Thyroid gland (tissue), 4 donors: ENCODE measurements around the gene CAPZB. TPM values are rescaled to one million over a fixed set of nuclear protein-coding genes. Genes with fewer than 3 reads are reported as not detected.

Experiments used
- DNase-seq, 2 donors: peaks; one replicate each; pipeline ENCODE4 v3.0.0-alpha.2; 2019
- H3K27ac ChIP-seq, 3 donors: fragments of 200-600 bp; sonication (generic); 1 replicate in 2 of 3; 2 replicates in 1 of 3; pipeline ENCODE4 v1.5.1; 2016 to 2019; ENCODE audit warnings: mild to moderate bottlenecking in 1 of 3, moderate library complexity in 1 of 3
- H3K27me3 ChIP-seq: fragments of 200-600 bp; sonication (generic); one replicate; pipeline ENCODE4 v1.5.1; 2019
- H3K36me3 ChIP-seq, 2 donors: fragments of 200-600 bp; sonication (generic); one replicate each; pipeline ENCODE4 v1.5.1; 2016 to 2019
- H3K4me1 ChIP-seq, 2 donors: fragments of 200-600 bp; sonication (generic); one replicate each; pipeline ENCODE4 v1.5.1; 2017 to 2019
- H3K4me3 ChIP-seq, 3 donors: fragments of 200-600 bp; sonication (generic); replicated peaks in 1 of 3; 1 replicate in 2 of 3; 2 replicates in 1 of 3; pipeline ENCODE4 v1.5.1; 2016; ENCODE audit warnings: mild to moderate bottlenecking in 1 of 3
- H3K9me3 ChIP-seq: fragments of 200-600 bp; sonication (generic); one replicate; pipeline ENCODE4 v1.5.1; 2017
- CTCF ChIP-seq, 6 experiments: fragments of 200-600 bp in 3 of 6; fragments of 450-650 bp in 3 of 6; sonication (generic) in 3 of 6; IDR thresholded peaks; one replicate each; pipeline ENCODE4 v1.5.1; 2016 to 2019; ENCODE audit warnings: antibody characterized with exemption in 6 of 6, mild to moderate bottlenecking in 2 of 6, inconsistent platforms in 1 of 6, moderate library complexity in 1 of 6
- POLR2A ChIP-seq, 2 donors: fragments of 450-650 bp; IDR thresholded peaks; one replicate each; pipeline ENCODE4 v1.6.1; 2017; ENCODE audit warnings: antibody characterized with exemption in 2 of 2, mild to moderate bottlenecking in 2 of 2, moderate library complexity in 1 of 2
- WGBS, 2 donors: methylation state at CpG; one replicate each; pipeline ENCODE4 v1.1.5; 2017; 5-methylcytosine and 5-hydroxymethylcytosine counted together
- intact Hi-C: fragments of 100-400 bp; cut with DNase I; formaldehyde crosslinking; loops from one replicate; pipeline ENCODE4 v1.15.1; 2023
- total RNA-seq, 4 donors: library from RNA; depleted of rRNA; stranded (reverse); fragments of >200 nt; gene quantifications; one replicate each; pipeline ENCODE4 v1.2.3, GENCODE V29; 2016

CAPZB gene
- total RNA-seq, 4 donors from 2014 or later, result 75.4 to 116 (median 93.1) TPM

- TF ChIP-seq POLR2A (IDR thresholded peaks at IDR 0.05) (no peak), CTCF (IDR thresholded peaks at IDR 0.05) (no peak)
- Histone ChIP-seq H3K4me1 (no peaks in the 10 kb centered on the region), H3K27ac (no peak overlapping the region), H3K9me3 (no peaks in the 10 kb centered on the region), H3K27me3 (no peaks in the 10 kb centered on the region), H3K4me3 (no peak overlapping the region), H3K36me3 (peaks cover 41 to 46% of the 10 kb centered on the region in 2 donors)
- 82 to 92% methylated on average over 7 of the region's 8 CpGs for WGBS, 2 donors
- intact Hi-C loops, result no loop called here
- no peak for DNase-seq
These were observed 131.7 kb downstream of the CAPZB start for GRCh38 chr1:19353596-19353995.

- intact Hi-C loops, result no loop called here
These were observed 132.5 kb downstream of the CAPZB start for GRCh38 chr1:19352839-19353238.

GRCh38 chr1:19351873-19352272 lies 133.5 kb downstream of the CAPZB start:
- DNase-seq, result no peak
- no peak for TF ChIP-seq POLR2A (IDR thresholded peaks at IDR 0.05)
- TF ChIP-seq CTCF (IDR thresholded peaks at IDR 0.05), result no peak

More at GRCh38 chr1:19352839-19353238, 132.5 kb downstream of the CAPZB start:
- no peak for DNase-seq
- no peak for TF ChIP-seq CTCF (IDR thresholded peaks at IDR 0.05)
- Histone ChIP-seq H3K4me3 (no peak overlapping the region), H3K4me1 (no peaks in the 10 kb centered on the region), H3K27me3 (no peaks in the 10 kb centered on the region), H3K36me3 (peaks cover 41 to 46% of the 10 kb centered on the region in 2 donors), H3K9me3 (no peaks in the 10 kb centered on the region), H3K27ac (no peak overlapping the region)
- 91 to 100% methylated on average over 6 to 14 of the region's 14 CpGs for WGBS, 2 donors

GRCh38 chr1:19350566-19350965 lies 134.8 kb downstream of the CAPZB start:
- 98 to 99% methylated on average over 5 of the region's 5 CpGs for WGBS, 2 donors
- peaks cover 30 to 34% of the 10 kb centered on the region in 2 donors for H3K36me3 ChIP-seq

More at GRCh38 chr1:19351873-19352272, 133.5 kb downstream of the CAPZB start:
- Histone ChIP-seq H3K4me1 (no peaks in the 10 kb centered on the region), H3K9me3 (no peaks in the 10 kb centered on the region), H3K27ac (no peak overlapping the region), H3K36me3 (peaks cover 41 to 46% of the 10 kb centered on the region in 2 donors), H3K4me3 (no peak overlapping the region), H3K27me3 (no peaks in the 10 kb centered on the region)
- intact Hi-C loops, result no loop called here
- 85 to 86% methylated on average over 6 to 10 of the region's 10 CpGs for WGBS, 2 donors

GRCh38 chr1:19349999-19350398 lies 135.3 kb downstream of the CAPZB start:
- H3K27me3 ChIP-seq, result no peaks in the 10 kb centered on the region
- no peak overlapping the region for H3K27ac ChIP-seq
- intact Hi-C loops, result loop anchor here (10.0 kb wide), 1 partner anchor 235 kb away; no protein-coding TSS in a partner anchor
- no peaks in the 10 kb centered on the region for H3K9me3 ChIP-seq
- peaks cover 30 to 31% of the 10 kb centered on the region in 2 donors for H3K36me3 ChIP-seq
- TF ChIP-seq CTCF (IDR thresholded peaks at IDR 0.05) (no peak), POLR2A (IDR thresholded peaks at IDR 0.05) (no peak)
- WGBS, 2 donors, result 95% methylated on average over 17 of the region's 17 CpGs
- no peak overlapping the region for H3K4me3 ChIP-seq
- no peak for DNase-seq
- H3K4me1 ChIP-seq, result no peaks in the 10 kb centered on the region

More at GRCh38 chr1:19350566-19350965, 134.8 kb downstream of the CAPZB start:
- TF ChIP-seq CTCF (IDR thresholded peaks at IDR 0.05) (no peak), POLR2A (IDR thresholded peaks at IDR 0.05) (no peak)
- no peaks in the 10 kb centered on the region for H3K4me1 ChIP-seq
- H3K27ac ChIP-seq, result no peak overlapping the region
- intact Hi-C loops, result no loop called here
- no peak for DNase-seq
- no peak overlapping the region for H3K4me3 ChIP-seq
- no peaks in the 10 kb centered on the region for H3K27me3 ChIP-seq
- no peaks in the 10 kb centered on the region for H3K9me3 ChIP-seq
